ENCODE results near the gene PPP1R13L.

DNA sequence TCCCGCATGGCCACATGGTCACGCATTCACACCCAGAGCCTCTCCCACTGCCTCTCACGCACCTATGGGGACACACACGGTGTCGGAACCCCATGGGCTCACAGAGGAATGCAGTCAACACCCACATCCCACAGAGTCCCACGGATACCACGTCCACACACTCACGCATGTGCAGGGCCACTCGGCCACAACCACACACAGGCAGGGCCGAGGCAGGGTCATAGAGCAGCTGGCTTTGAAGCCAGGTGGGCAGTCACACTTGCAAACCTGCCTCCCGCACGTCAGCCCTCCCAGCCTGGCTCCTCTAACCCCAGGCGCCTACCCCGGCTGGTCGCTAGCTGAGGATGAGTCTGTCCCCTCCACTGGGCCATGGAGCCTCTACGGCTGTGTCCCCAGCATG, 42.6 kb downstream of the PPP1R13L start:
- TF ChIP-seq, protein P1, sequence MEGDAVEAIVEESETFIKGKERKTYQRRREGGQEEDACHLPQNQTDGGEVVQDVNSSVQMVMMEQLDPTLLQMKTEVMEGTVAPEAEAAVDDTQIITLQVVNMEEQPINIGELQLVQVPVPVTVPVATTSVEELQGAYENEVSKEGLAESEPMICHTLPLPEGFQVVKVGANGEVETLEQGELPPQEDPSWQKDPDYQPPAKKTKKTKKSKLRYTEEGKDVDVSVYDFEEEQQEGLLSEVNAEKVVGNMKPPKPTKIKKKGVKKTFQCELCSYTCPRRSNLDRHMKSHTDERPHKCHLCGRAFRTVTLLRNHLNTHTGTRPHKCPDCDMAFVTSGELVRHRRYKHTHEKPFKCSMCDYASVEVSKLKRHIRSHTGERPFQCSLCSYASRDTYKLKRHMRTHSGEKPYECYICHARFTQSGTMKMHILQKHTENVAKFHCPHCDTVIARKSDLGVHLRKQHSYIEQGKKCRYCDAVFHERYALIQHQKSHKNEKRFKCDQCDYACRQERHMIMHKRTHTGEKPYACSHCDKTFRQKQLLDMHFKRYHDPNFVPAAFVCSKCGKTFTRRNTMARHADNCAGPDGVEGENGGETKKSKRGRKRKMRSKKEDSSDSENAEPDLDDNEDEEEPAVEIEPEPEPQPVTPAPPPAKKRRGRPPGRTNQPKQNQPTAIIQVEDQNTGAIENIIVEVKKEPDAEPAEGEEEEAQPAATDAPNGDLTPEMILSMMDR (conservative IDR thresholded peaks at IDR 0.05; ENCODE audit: low read length) = no peak
- TF ChIP-seq EZH2phosphoT487 (IDR thresholded peaks at IDR 0.05; ENCODE audit: borderline replicate concordance, low read depth, low read length) = no peak

Measured in OCI-LY7 (cell line).